HG03378 (cell line): ENCODE data around the gene CP.

ENCODE experiments used
- ATAC-seq: cut with Tn5 transposase; IDR thresholded peaks from one replicate; pipeline ENCODE4 v1.9.1; 2021; ENCODE audit warnings: mild to moderate bottlenecking, moderate library complexity; ENCODE audit not compliant: unreplicated experiment

CP gene

GRCh38 chr3:149188494-149188893 lies 33.1 kb downstream of the CP start:
- no peak for ATAC-seq

GRCh38 chr3:149186721-149187120 lies 34.9 kb downstream of the CP start:
- no peak for ATAC-seq

GRCh38 chr3:149186219-149186618 lies 35.4 kb downstream of the CP start:
- ATAC-seq = no peak

GRCh38 chr3:149181182-149181581 lies 40.4 kb downstream of the CP start:
- no peak for ATAC-seq

- no peak for ATAC-seq
Observed at GRCh38 chr3:149180057-149180573, 41.5 kb downstream of the CP start.

- ATAC-seq = no peak
Observed at GRCh38 chr3:149179220-149179619, 42.4 kb downstream of the CP start.

- no peak for ATAC-seq
Observed at GRCh38 chr3:149177122-149177521, 44.5 kb downstream of the CP start.

GRCh38 chr3:149174901-149175300 lies 46.7 kb downstream of the CP start:
- peak; percentile 96 for ATAC-seq

- ATAC-seq = no peak
Observed at GRCh38 chr3:149170672-149171071, 51.0 kb downstream of the CP start.

- ATAC-seq = no peak
Observed at GRCh38 chr3:149167898-149168297, 53.7 kb downstream of the CP start.

GRCh38 chr3:149163066-149163465 lies 58.6 kb downstream of the CP start:
- no peak for ATAC-seq

GRCh38 chr3:149162007-149162406 lies 59.6 kb downstream of the CP start:
- ATAC-seq = no peak

GRCh38 chr3:149160754-149161300 lies 60.8 kb downstream of the CP start:
- ATAC-seq = no peak

GRCh38 chr3:149153402-149153801 lies 68.2 kb downstream of the CP start:
- no peak for ATAC-seq

- peak; percentile 97 for ATAC-seq
Observed at GRCh38 chr3:149152420-149152819, 69.2 kb downstream of the CP start.

GRCh38 chr3:149151843-149152242 lies 69.8 kb downstream of the CP start:
- no peak for ATAC-seq

GRCh38 chr3:149150436-149150835 lies 71.2 kb downstream of the CP start:
- no peak for ATAC-seq

GRCh38 chr3:149145974-149146373 lies 75.7 kb downstream of the CP start:
- ATAC-seq = peak; percentile 84

GRCh38 chr3:149145356-149145755 lies 76.3 kb downstream of the CP start:
- peak; percentile 36 for ATAC-seq

GRCh38 chr3:149142682-149143081 lies 78.9 kb downstream of the CP start:
- no peak for ATAC-seq

GRCh38 chr3:149134575-149134974 lies 87.1 kb downstream of the CP start:
- no peak for ATAC-seq

GRCh38 chr3:149131589-149131988 lies 90.0 kb downstream of the CP start:
- no peak for ATAC-seq
